HepG2 (cell line): ENCODE measurements around the gene IDH3G. TPM values are rescaled to one million over a fixed set of nuclear protein-coding genes. Genes with fewer than 3 reads are reported as not detected.

Source experiments
- ATAC-seq: fragments of 200-7000 bp; cut with Tn5 transposase; 3 replicates; pipeline ENCODE4 v1.9.1; 2020; ENCODE audit warnings: mild to moderate bottlenecking, moderate library complexity
- BruUV-seq: library from RNA; stranded (reverse); fragments of 400-500 nt; replicated peaks from 2 replicates; lab custom pipeline; 2021; lab: Mats Ljungman, UMichigan
- CTCF ChIA-PET: fragments of 300-600 bp; formaldehyde crosslinking; extraction: SDS; loops from one replicate; lab custom pipeline; 2021; ENCODE audit warnings: low total read pairs, inconsistent platforms, low intra/inter-chr PET ratio; lab: Yijun Ruan, JAX
- POLR2A ChIA-PET: fragments of 350-600 bp; sonication (Branson Sonifier 250); formaldehyde crosslinking; loops from one replicate; lab custom pipeline; 2020; ENCODE audit warnings: antibody characterized with exemption, inconsistent platforms; lab: Yijun Ruan, JAX
- DNase-seq: peaks from one replicate; pipeline ENCODE4 v3.0.0-alpha.2; 2015; ENCODE audit warnings: low spot score
- FAIRE-seq: peaks from 3 replicates; lab custom pipeline; 2011; peaks lifted over from hg19 to GRCh38; lab: Jason Lieb, UNC
- H2AFZ ChIP-seq: one replicate; pipeline ENCODE4 v1.6.1; 2011; ENCODE audit warnings: low read length, inconsistent platforms
- H3K27ac ChIP-seq: fragments of 300-600 bp; 3 replicates; pipeline ENCODE4 v1.8.0; 2011; ENCODE audit warnings: mixed run types, mild to moderate bottlenecking, mixed read lengths, low read length, inconsistent platforms; ENCODE audit not compliant: insufficient read depth; ENCODE audit errors: extremely low read length
- H3K27me3 ChIP-seq, 2 experiments: fragments of 200-600 bp in 1 of 2; 2 replicates in 1 of 2; 3 replicates in 1 of 2; pipeline versions ENCODE4 v1.6.0 to v1.8.0; 2011; ENCODE audit warnings: low read length in 2 of 2, mild to moderate bottlenecking in 2 of 2, moderate library complexity in 2 of 2, inconsistent platforms in 1 of 2; ENCODE audit not compliant: insufficient read depth in 2 of 2, control insufficient read depth in 1 of 2
- H3K36me3 ChIP-seq, 2 experiments: fragments of 200-600 bp in 1 of 2; replicated peaks in 1 of 2; 2 replicates in 1 of 2; 3 replicates in 1 of 2; pipeline versions ENCODE4 v1.5.1 to v1.8.0; 2011; ENCODE audit warnings: low read length in 2 of 2, inconsistent platforms in 1 of 2; ENCODE audit not compliant: insufficient read depth in 2 of 2, control insufficient read depth in 1 of 2
- H3K4me1 ChIP-seq: 2 replicates; pipeline ENCODE4 v1.5.1; 2012; ENCODE audit warnings: low read length, inconsistent platforms; ENCODE audit not compliant: insufficient read depth
- H3K4me2 ChIP-seq: 2 replicates; pipeline ENCODE4 v1.6.0; 2011; ENCODE audit warnings: low read depth, low read length, inconsistent platforms
- H3K4me3 ChIP-seq, 3 experiments: fragments of 200-600 bp in 1 of 3; sonication (generic), shearing (Covaris generic) in 1 of 3; replicated peaks in 1 of 3; 2 replicates each; pipeline ENCODE4 v1.5.1; 2011 to 2016; ENCODE audit warnings: low read length in 3 of 3, inconsistent platforms in 2 of 3, low read depth in 2 of 3, mild to moderate bottlenecking in 2 of 3, control low read depth in 1 of 3, mixed read lengths in 1 of 3; ENCODE audit not compliant: insufficient read depth in 1 of 3
- H3K79me2 ChIP-seq: one replicate; pipeline ENCODE4 v1.6.1; 2011; ENCODE audit warnings: low read length, inconsistent platforms; ENCODE audit not compliant: insufficient read depth
- H3K9ac ChIP-seq: 2 replicates; pipeline ENCODE4 v1.6.0; 2011; ENCODE audit warnings: mild to moderate bottlenecking, low read depth, low read length, inconsistent platforms; ENCODE audit not compliant: insufficient read depth
- H3K9me3 ChIP-seq: 2 replicates; pipeline ENCODE4 v1.5.1; 2012; ENCODE audit warnings: mild to moderate bottlenecking, low read length
- H4K20me1 ChIP-seq: 2 replicates; pipeline ENCODE4 v1.6.0; 2011; ENCODE audit warnings: inconsistent platforms, mild to moderate bottlenecking, low read length, moderate library complexity; ENCODE audit not compliant: insufficient read depth
- AGO2 ChIP-seq: fragments of 200-400 bp; formaldehyde crosslinking; optimal IDR thresholded peaks from 2 replicates; pipeline ENCODE3; 2017; ENCODE audit warnings: mild to moderate bottlenecking, low read depth, low read length, moderate library complexity
- CENPT ChIP-seq: sonication (generic); formaldehyde crosslinking; IDR thresholded peaks from 2 replicates; pipeline ENCODE4 v1.8.0; 2022; ENCODE audit warnings: low read depth, mild to moderate bottlenecking, moderate library complexity, missing genetic modification reagents
- HDAC2 ChIP-seq: sonication (generic); formaldehyde crosslinking; IDR thresholded peaks from 2 replicates; pipeline ENCODE4 v1.4.0; 2020; ENCODE audit warnings: missing genetic modification reagents
- HNRNPL ChIP-seq: fragments of 200-400 bp; formaldehyde crosslinking; IDR thresholded peaks from 2 replicates; pipeline ENCODE4 v1.6.1; 2017; ENCODE audit warnings: mild to moderate bottlenecking, low read depth, low read length
- KDM5B ChIP-seq: sonication (generic); formaldehyde crosslinking; IDR thresholded peaks from 2 replicates; pipeline ENCODE4 v1.4.0; 2020; ENCODE audit warnings: missing genetic modification reagents, mild to moderate bottlenecking, borderline replicate concordance
- RFX1 ChIP-seq: fragments of 450-650 bp; IDR thresholded peaks from 2 replicates; pipeline ENCODE4 v1.6.1; 2017
- STAG1 ChIP-seq: sonication (generic); formaldehyde crosslinking; IDR thresholded peaks from 2 replicates; pipeline ENCODE4 v1.4.0; 2020; ENCODE audit warnings: missing genetic modification reagents
- ZNF382 ChIP-seq: sonication (generic); formaldehyde crosslinking; IDR thresholded peaks from 2 replicates; pipeline ENCODE4 v1.5.0; 2020; ENCODE audit warnings: missing genetic modification reagents, mild to moderate bottlenecking, borderline replicate concordance
- ZNF432 ChIP-seq: sonication (generic); formaldehyde crosslinking; IDR thresholded peaks from 2 replicates; pipeline ENCODE4 v1.5.0; 2020; ENCODE audit warnings: missing genetic modification reagents, mild to moderate bottlenecking, borderline replicate concordance
- WGBS: methylation state at CpG from one replicate; pipeline ENCODE4 v1.1.6; 2017; ENCODE audit warnings: low lambda C conversion rate; 5-methylcytosine and 5-hydroxymethylcytosine counted together
- in situ Hi-C: cut with HindIII; loops from 2 replicates; pipeline ENCODE4 v1.10.0; 2017; ENCODE audit warnings: low pct_unique_long_range_greater_than_20kb; ENCODE audit not compliant: extremely low pct_ligation_motif_present
- intact Hi-C: fragments of 100-400 bp; cut with micrococcal nuclease; formaldehyde crosslinking; loops from one replicate; pipeline ENCODE4 v1.10.0; 2022; ENCODE audit not compliant: unreplicated experiment
- polyA plus RNA-seq, 8 experiments: library from polyadenylated mRNA; depleted of rRNA in 3 of 8; stranded (reverse) in 7 of 8; unstranded in 1 of 8; fragments of >200 nt; fragmentation: Illumina TruSeq in 4 of 8; extraction: Trizol in 4 of 8; gene quantifications; 2 replicates each; pipeline versions ENCODE4 v1.2.1 to v1.2.3, GENCODE V29; 2011 to 2016; ENCODE audit warnings: low read depth in 4 of 8, missing spikeins in 1 of 8, mixed read lengths in 1 of 8; ENCODE audit not compliant: insufficient read depth in 1 of 8
- total RNA-seq, 5 experiments: library from RNA; depleted of rRNA; stranded (reverse); fragments of >200 nt; fragmentation: Illumina TruSeq; extraction: Trizol; gene quantifications; 2 replicates each; pipeline ENCODE4 v1.2.3, GENCODE V29; 2016; ENCODE audit warnings: low read depth in 1 of 5
- TF ChIP-seq, protein P1 (sequence below): sonication (generic); formaldehyde crosslinking; IDR thresholded peaks from 2 replicates; pipeline ENCODE4 v1.5.0; 2020; ENCODE audit warnings: mild to moderate bottlenecking, missing genetic modification reagents, moderate library complexity
- TF ChIP-seq, protein P2 (sequence below): fragments of 450-650 bp; IDR thresholded peaks from 2 replicates; pipeline ENCODE4 v1.6.1; 2016

Gene IDH3G
- total and polyA plus RNA-seq, 2 of the 13 experiments (the other 11 are each of a cell fraction or from before 2014, with no cell fraction given): 18.7 to 35.5 TPM

DNA sequence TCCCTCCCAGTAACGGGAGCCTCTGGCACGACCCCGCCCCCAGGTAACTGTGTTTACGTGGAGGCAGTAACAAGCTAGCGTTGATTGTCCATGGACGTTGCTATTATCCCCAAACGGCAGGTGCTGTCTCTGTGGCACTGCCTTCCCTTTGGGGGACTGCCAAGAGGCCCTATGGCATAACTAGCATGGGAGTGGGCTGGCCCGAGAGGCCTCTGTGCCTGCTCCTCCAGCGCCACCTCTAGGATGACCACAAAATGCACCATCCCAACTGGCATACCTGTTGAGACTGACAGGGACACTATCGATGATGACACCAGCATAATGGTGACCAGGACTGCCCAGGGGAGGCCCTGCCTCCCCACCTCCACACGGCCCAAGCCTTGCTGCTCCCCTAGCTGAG lies 11.9 kb downstream of the IDH3G start:
- H3K9ac ChIP-seq: no peak overlapping the region
- no peak for DNase-seq
- H3K9me3 ChIP-seq: no peaks in the 10 kb centered on the region
- whole genome bisulfite sequencing: 60% methylated on average over 1 of the region's 11 CpGs
- intact Hi-C loops: loop anchor here (2.0 kb wide), 1 partner anchor 18 kb away; the partner anchor contains the start of gene PLXNB3
- FAIRE-seq: no peak
- no peaks in the 10 kb centered on the region for H3K4me1 ChIP-seq
- H3K79me2 ChIP-seq: no peaks in the 10 kb centered on the region
- H3K27ac ChIP-seq: no peak overlapping the region
- no peak overlapping the region for H2AFZ ChIP-seq
- H3K36me3 ChIP-seq: no peaks in the 10 kb centered on the region; a peak in 2 of 5 replicates
- no peaks in the 10 kb centered on the region for H3K27me3 ChIP-seq
- TF ChIP-seq STAG1 (CRISPR knock-in tag): peak; percentile 25
- TF ChIP-seq, protein P1, sequence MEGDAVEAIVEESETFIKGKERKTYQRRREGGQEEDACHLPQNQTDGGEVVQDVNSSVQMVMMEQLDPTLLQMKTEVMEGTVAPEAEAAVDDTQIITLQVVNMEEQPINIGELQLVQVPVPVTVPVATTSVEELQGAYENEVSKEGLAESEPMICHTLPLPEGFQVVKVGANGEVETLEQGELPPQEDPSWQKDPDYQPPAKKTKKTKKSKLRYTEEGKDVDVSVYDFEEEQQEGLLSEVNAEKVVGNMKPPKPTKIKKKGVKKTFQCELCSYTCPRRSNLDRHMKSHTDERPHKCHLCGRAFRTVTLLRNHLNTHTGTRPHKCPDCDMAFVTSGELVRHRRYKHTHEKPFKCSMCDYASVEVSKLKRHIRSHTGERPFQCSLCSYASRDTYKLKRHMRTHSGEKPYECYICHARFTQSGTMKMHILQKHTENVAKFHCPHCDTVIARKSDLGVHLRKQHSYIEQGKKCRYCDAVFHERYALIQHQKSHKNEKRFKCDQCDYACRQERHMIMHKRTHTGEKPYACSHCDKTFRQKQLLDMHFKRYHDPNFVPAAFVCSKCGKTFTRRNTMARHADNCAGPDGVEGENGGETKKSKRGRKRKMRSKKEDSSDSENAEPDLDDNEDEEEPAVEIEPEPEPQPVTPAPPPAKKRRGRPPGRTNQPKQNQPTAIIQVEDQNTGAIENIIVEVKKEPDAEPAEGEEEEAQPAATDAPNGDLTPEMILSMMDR (CRISPR knock-in tag): peak; percentile 49
- no peak for TF ChIP-seq CENPT (CRISPR knock-in tag)
- no peak overlapping the region for H3K4me2 ChIP-seq
- H4K20me1 ChIP-seq: no peaks in the 10 kb centered on the region
- ChIA-PET CTCF (no interaction called here), POLR2A (interaction anchor here (1.0 to 2.1 kb wide), 4 partner anchors 10 to 55 kb away, joined by 4 to 9 read pairs (median 4); partner anchors contain the start of genes IDH3G and SSR4)
- ATAC-seq: peak; percentile 19; the same call in 1 of the 3 replicates
- in situ Hi-C loops: no loop called here
- no TSS peak for BruUV-seq
- no peak overlapping the region for H3K4me3 ChIP-seq

DNA sequence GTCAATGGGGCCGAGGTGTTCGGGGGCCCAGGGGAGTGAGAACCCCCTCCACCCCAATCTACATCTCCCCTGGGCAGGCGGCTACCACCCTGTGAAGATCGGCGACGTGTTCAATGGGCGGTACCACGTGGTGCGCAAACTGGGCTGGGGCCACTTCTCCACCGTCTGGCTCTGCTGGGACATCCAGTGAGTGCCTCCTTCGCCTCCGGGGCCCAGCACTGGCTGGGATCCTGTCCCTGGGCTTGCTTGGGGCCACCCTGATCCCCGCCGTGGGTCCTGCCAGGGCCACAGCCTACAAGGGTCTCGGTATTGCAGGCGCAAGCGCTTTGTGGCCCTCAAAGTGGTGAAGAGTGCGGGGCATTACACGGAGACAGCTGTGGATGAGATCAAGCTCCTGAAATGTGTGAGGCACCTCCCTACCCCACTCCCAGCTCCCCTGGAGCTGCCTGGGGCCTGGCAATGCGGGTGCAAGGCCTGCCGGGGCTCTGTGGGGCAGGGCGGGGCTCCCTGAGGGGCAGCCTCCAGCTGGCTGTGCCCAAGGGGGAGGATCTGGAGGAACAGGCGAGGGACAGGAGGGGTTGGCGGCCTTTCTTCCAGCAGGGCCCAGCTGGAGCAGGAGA lies 12.6 kb downstream of the IDH3G start:
- Histone ChIP-seq H3K27ac (no peak overlapping the region), H3K4me3 (no peak overlapping the region; a peak in 1 of 6 replicates), H3K9ac (no peak overlapping the region), H3K9me3 (no peaks in the 10 kb centered on the region), H3K4me2 (no peak overlapping the region), H3K36me3 (no peaks in the 10 kb centered on the region; a peak in 2 of 5 replicates), H2AFZ (no peak overlapping the region), H4K20me1 (no peaks in the 10 kb centered on the region), H3K79me2 (no peaks in the 10 kb centered on the region), H3K4me1 (no peaks in the 10 kb centered on the region), H3K27me3 (no peaks in the 10 kb centered on the region)
- intact Hi-C loops (loop anchor here (2.0 kb wide), 1 partner anchor 17 kb away; the partner anchor contains the start of gene PLXNB3), in situ Hi-C loops (no loop called here)
- ChIA-PET POLR2A (interaction anchor here (1.0 to 2.1 kb wide), 4 partner anchors 11 to 54 kb away, joined by 4 to 9 read pairs (median 4); partner anchors contain the start of genes IDH3G and SSR4), CTCF (no interaction called here)
- peak; percentile 7; the same call in 1 of the 2 replicates for TF ChIP-seq HNRNPL
- TF ChIP-seq, protein P2, sequence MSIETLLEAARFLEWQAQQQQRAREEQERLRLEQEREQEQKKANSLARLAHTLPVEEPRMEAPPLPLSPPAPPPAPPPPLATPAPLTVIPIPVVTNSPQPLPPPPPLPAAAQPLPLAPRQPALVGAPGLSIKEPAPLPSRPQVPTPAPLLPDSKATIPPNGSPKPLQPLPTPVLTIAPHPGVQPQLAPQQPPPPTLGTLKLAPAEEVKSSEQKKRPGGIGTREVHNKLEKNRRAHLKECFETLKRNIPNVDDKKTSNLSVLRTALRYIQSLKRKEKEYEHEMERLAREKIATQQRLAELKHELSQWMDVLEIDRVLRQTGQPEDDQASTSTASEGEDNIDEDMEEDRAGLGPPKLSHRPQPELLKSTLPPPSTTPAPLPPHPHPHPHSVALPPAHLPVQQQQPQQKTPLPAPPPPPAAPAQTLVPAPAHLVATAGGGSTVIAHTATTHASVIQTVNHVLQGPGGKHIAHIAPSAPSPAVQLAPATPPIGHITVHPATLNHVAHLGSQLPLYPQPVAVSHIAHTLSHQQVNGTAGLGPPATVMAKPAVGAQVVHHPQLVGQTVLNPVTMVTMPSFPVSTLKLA: peak; percentile 37; the same call in 1 of the 2 replicates
- TF ChIP-seq RFX1: no peak
- TF ChIP-seq KDM5B: no peak
- peak; percentile 84 for TF ChIP-seq AGO2
- no peak for TF ChIP-seq ZNF432
- TF ChIP-seq HDAC2 (CRISPR knock-in tag): no peak
- no peak for TF ChIP-seq ZNF382 (CRISPR knock-in tag)
- ATAC-seq (peak; percentile 5), DNase-seq (no peak), FAIRE-seq (no peak)
- no TSS peak for BruUV-seq
- 80% methylated on average over 1 of the region's 24 CpGs for WGBS
